Panc1 (cell line): ENCODE results near the gene TENM3. TPM values are rescaled to one million over a fixed set of nuclear protein-coding genes. Genes with fewer than 3 reads are reported as not detected.

Source experiments
- ATAC-seq: fragments of 200-7000 bp; cut with Tn5 transposase; 2 replicates; pipeline ENCODE4 v1.9.1; 2020; ENCODE audit warnings: mild to moderate bottlenecking, moderate library complexity
- BruUV-seq: library from RNA; stranded (reverse); fragments of 400-500 nt; replicated peaks from 2 replicates; lab custom pipeline; 2021; lab: Mats Ljungman, UMichigan
- CTCF ChIA-PET: fragments of 300-600 bp; sonication (Branson Sonifier 250); formaldehyde crosslinking; loops from one replicate; lab custom pipeline; 2022; ENCODE audit warnings: antibody characterized with exemption; lab: Charles Lee
- POLR2A ChIA-PET: fragments of 300-600 bp; sonication (Branson Sonifier 250); formaldehyde crosslinking; loops from one replicate; lab custom pipeline; 2022; ENCODE audit warnings: antibody characterized with exemption; lab: Charles Lee
- DNase-seq: peaks from one replicate; pipeline ENCODE4 v3.0.0-alpha.2; 2010; ENCODE audit warnings: low read depth, low spot score
- H3K27ac ChIP-seq: 2 replicates; pipeline ENCODE4 v1.5.1; 2011; ENCODE audit warnings: mild to moderate bottlenecking, low read length, inconsistent platforms
- H3K27me3 ChIP-seq: fragments of 200-500 bp; sonication (Bioruptor generic); 2 replicates; pipeline ENCODE4 v1.6.0; 2014; ENCODE audit warnings: low read length, inconsistent platforms; ENCODE audit not compliant: control insufficient read depth, insufficient read depth
- H3K36me3 ChIP-seq: fragments of 200-500 bp; sonication (Bioruptor generic); 2 replicates; pipeline ENCODE4 v1.5.1; 2014; ENCODE audit warnings: inconsistent platforms, mild to moderate bottlenecking, low read length, moderate library complexity; ENCODE audit not compliant: control insufficient read depth, insufficient read depth
- H3K4me1 ChIP-seq: 2 replicates; pipeline ENCODE4 v1.5.1; 2011; ENCODE audit warnings: inconsistent platforms, mild to moderate bottlenecking, low read length, moderate library complexity; ENCODE audit not compliant: control insufficient read depth, insufficient read depth
- H3K4me3 ChIP-seq, 2 experiments: 2 replicates each; pipeline ENCODE4 v1.5.1; 2011 to 2012; ENCODE audit warnings: low read depth in 2 of 2, low read length in 2 of 2, mild to moderate bottlenecking in 2 of 2, inconsistent platforms in 1 of 2, moderate library complexity in 1 of 2
- H3K9me3 ChIP-seq: fragments of 200-500 bp; sonication (Bioruptor generic); 2 replicates; pipeline ENCODE4 v1.5.1; 2014; ENCODE audit warnings: low read depth, mild to moderate bottlenecking, inconsistent platforms, low read length, moderate library complexity; ENCODE audit not compliant: control insufficient read depth, insufficient read depth
- POLR2AphosphoS5 ChIP-seq: IDR thresholded peaks from 2 replicates; pipeline ENCODE4 v1.6.1; 2012; ENCODE audit warnings: mild to moderate bottlenecking, low read depth, low read length, moderate library complexity
- SIN3A ChIP-seq: IDR thresholded peaks from 2 replicates; pipeline ENCODE4 v1.6.1; 2012; ENCODE audit warnings: low read depth, mild to moderate bottlenecking, low read length, moderate library complexity, borderline replicate concordance; ENCODE audit not compliant: insufficient read depth
- TCF7L2 ChIP-seq: IDR thresholded peaks from 2 replicates; pipeline ENCODE4 v1.6.1; 2011; ENCODE audit warnings: mild to moderate bottlenecking, low read depth, low read length, inconsistent platforms
- in situ Hi-C: cut with HindIII; loops from 2 replicates; pipeline ENCODE4 v1.10.0; 2016; ENCODE audit warnings: low sequenced_read_pairs, low pct_unique_long_range_greater_than_20kb
- intact Hi-C: fragments of 100-400 bp; cut with micrococcal nuclease; formaldehyde crosslinking; loops from one replicate; pipeline ENCODE4 v1.10.0; 2022; ENCODE audit not compliant: unreplicated experiment
- total RNA-seq: library from RNA; stranded (reverse); gene quantifications from one replicate; pipeline ENCODE4 v1.2.1, GENCODE V29; 2021; ENCODE audit not compliant: unreplicated experiment
- TF ChIP-seq, protein P1 (sequence below), 2 experiments: IDR thresholded peaks; 2 replicates each; pipeline ENCODE4 v1.6.1; 2011 to 2012; ENCODE audit warnings: low read depth in 2 of 2, control low read depth in 1 of 2, low read length in 1 of 2, mild to moderate bottlenecking in 1 of 2, moderate library complexity in 1 of 2; ENCODE audit not compliant: insufficient read depth in 1 of 2
- TF ChIP-seq, protein P2 (sequence below): fragments of 450-650 bp; IDR thresholded peaks from 2 replicates; pipeline ENCODE4 v1.5.1; 2017; ENCODE audit warnings: mild to moderate bottlenecking

Gene TENM3
- total RNA-seq, 1 experiment from 2014 or later = 0.95 TPM

DNA sequence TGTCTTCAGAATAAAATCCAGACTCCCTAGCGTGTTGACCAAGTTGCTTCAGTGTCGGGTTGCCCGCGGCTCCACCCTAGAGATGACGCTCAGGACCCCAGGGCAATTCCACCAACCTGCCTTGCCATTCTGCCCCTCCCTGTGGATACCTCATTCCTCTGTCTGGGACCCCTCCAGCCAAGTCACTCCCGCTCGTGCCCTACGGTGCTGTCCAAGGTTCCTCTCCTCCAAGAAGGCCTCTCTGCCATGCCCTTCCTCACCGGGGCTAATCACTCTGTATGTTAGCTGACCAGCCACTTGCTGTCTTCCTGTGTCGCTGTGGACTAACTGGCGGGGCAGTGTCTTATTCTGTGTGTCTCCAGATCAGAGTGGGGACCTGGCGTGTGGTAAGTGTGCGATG is 46.6 kb downstream of the TENM3 start:
- no peak overlapping the region for H3K4me3 ChIP-seq
- in situ Hi-C loops (no loop called here), intact Hi-C loops (no loop called here)
- no peak overlapping the region for H3K27ac ChIP-seq
- H3K4me1 ChIP-seq = no peaks in the 10 kb centered on the region
- POLR2A ChIA-PET = no interaction called here
- BruUV-seq = no TSS peak
- no peaks in the 10 kb centered on the region for H3K9me3 ChIP-seq
- ATAC-seq (no peak), DNase-seq (no peak)
- H3K36me3 ChIP-seq = no peaks in the 10 kb centered on the region
- no peaks in the 10 kb centered on the region for H3K27me3 ChIP-seq
- CTCF ChIA-PET = no interaction called here
- TF ChIP-seq TCF7L2 = no peak
- TF ChIP-seq, protein P1, sequence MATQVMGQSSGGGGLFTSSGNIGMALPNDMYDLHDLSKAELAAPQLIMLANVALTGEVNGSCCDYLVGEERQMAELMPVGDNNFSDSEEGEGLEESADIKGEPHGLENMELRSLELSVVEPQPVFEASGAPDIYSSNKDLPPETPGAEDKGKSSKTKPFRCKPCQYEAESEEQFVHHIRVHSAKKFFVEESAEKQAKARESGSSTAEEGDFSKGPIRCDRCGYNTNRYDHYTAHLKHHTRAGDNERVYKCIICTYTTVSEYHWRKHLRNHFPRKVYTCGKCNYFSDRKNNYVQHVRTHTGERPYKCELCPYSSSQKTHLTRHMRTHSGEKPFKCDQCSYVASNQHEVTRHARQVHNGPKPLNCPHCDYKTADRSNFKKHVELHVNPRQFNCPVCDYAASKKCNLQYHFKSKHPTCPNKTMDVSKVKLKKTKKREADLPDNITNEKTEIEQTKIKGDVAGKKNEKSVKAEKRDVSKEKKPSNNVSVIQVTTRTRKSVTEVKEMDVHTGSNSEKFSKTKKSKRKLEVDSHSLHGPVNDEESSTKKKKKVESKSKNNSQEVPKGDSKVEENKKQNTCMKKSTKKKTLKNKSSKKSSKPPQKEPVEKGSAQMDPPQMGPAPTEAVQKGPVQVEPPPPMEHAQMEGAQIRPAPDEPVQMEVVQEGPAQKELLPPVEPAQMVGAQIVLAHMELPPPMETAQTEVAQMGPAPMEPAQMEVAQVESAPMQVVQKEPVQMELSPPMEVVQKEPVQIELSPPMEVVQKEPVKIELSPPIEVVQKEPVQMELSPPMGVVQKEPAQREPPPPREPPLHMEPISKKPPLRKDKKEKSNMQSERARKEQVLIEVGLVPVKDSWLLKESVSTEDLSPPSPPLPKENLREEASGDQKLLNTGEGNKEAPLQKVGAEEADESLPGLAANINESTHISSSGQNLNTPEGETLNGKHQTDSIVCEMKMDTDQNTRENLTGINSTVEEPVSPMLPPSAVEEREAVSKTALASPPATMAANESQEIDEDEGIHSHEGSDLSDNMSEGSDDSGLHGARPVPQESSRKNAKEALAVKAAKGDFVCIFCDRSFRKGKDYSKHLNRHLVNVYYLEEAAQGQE (IDR thresholded peaks at IDR 0.05; ENCODE audit: insufficient read depth in 1 of 2, low read depth in 2 of 2, low read length in 1 of 2) = 0 out of 4 replicates have a peak, but pooled peaks of 1 of the 2 experiments have one; percentile 12

- H3K27ac ChIP-seq = no peak overlapping the region
- H3K36me3 ChIP-seq = no peaks in the 10 kb centered on the region
- no TSS peak for BruUV-seq
- ChIA-PET POLR2A (no interaction called here), CTCF (no interaction called here)
- no peak overlapping the region for H3K4me3 ChIP-seq
- TF ChIP-seq, protein P1 (IDR thresholded peaks at IDR 0.05; ENCODE audit: insufficient read depth in 1 of 2, low read depth in 2 of 2, low read length in 1 of 2) = no peak
- TF ChIP-seq SIN3A (no peak), POLR2AphosphoS5 (no peak), TCF7L2 (no peak)
- TF ChIP-seq, protein P2, sequence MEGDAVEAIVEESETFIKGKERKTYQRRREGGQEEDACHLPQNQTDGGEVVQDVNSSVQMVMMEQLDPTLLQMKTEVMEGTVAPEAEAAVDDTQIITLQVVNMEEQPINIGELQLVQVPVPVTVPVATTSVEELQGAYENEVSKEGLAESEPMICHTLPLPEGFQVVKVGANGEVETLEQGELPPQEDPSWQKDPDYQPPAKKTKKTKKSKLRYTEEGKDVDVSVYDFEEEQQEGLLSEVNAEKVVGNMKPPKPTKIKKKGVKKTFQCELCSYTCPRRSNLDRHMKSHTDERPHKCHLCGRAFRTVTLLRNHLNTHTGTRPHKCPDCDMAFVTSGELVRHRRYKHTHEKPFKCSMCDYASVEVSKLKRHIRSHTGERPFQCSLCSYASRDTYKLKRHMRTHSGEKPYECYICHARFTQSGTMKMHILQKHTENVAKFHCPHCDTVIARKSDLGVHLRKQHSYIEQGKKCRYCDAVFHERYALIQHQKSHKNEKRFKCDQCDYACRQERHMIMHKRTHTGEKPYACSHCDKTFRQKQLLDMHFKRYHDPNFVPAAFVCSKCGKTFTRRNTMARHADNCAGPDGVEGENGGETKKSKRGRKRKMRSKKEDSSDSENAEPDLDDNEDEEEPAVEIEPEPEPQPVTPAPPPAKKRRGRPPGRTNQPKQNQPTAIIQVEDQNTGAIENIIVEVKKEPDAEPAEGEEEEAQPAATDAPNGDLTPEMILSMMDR = no peak
- in situ Hi-C loops = no loop called here
- no peaks in the 10 kb centered on the region for H3K27me3 ChIP-seq
- DNase-seq = no peak
- ATAC-seq = no peak
- no peaks in the 10 kb centered on the region for H3K4me1 ChIP-seq
- H3K9me3 ChIP-seq = no peaks in the 10 kb centered on the region
- intact Hi-C loops = no loop called here
Observed at GRCh38 chr4:182291175-182291574, 48.0 kb downstream of the TENM3 start.
